HFFc6 (cell line): ENCODE data around the gene ECPAS. TPM values are rescaled to one million over a fixed set of nuclear protein-coding genes. Genes with fewer than 3 reads are reported as not detected.

Experiments
- DNase-seq: peaks from one replicate; pipeline ENCODE4 v3.0.0-alpha.2; 2018
- H3K27ac Mint-ChIP-seq: 2 replicates; pipeline ENCODE4 v1.8.0; 2020; ENCODE audit warnings: mild to moderate bottlenecking, mixed read lengths
- H3K27me3 Mint-ChIP-seq: 2 replicates; pipeline ENCODE4 v1.8.0; 2021; ENCODE audit warnings: mild to moderate bottlenecking, moderate library complexity, mixed read lengths; ENCODE audit not compliant: insufficient read depth
- H3K36me3 Mint-ChIP-seq: 2 replicates; pipeline ENCODE4 v1.8.0; 2021; ENCODE audit warnings: low read depth, mixed read lengths
- H3K4me1 Mint-ChIP-seq: 2 replicates; pipeline ENCODE4 v1.8.0; 2020; ENCODE audit warnings: low read depth, mixed read lengths
- H3K4me3 Mint-ChIP-seq: 2 replicates; pipeline ENCODE4 v1.8.0; 2020; ENCODE audit warnings: mild to moderate bottlenecking, moderate library complexity, mixed read lengths
- H3K9me3 Mint-ChIP-seq: 2 replicates; pipeline ENCODE4 v1.8.0; 2020; ENCODE audit warnings: mild to moderate bottlenecking, mixed read lengths
- CTCF ChIP-seq: fragments of 200-600 bp; sonication (generic); IDR thresholded peaks from 2 replicates; pipeline ENCODE4 v1.5.0; 2021; ENCODE audit warnings: antibody characterized with exemption, mild to moderate bottlenecking
- total RNA-seq, 6 experiments: library from RNA; stranded (reverse); fragmentation: NEBNext Ultra II Directional; extraction: Animal tissue kit (Norgen Biotek cat#: 25700); gene quantifications; 2 replicates in 1 of 6; 3 replicates in 5 of 6; pipeline ENCODE4 v1.2.3, GENCODE V29; 2021

ECPAS gene
- total RNA-seq, 6 experiments from 2014 or later: 69.8 to 87.7 (median 77.6) TPM

- Mint-ChIP-seq H3K4me1 (peaks cover 10% of the 10 kb centered on the region), H3K36me3 (peaks cover 50% of the 10 kb centered on the region), H3K27me3 (no peaks in the 10 kb centered on the region; the same call in 1 of the 2 replicates), H3K27ac (no peak overlapping the region), H3K4me3 (no peak overlapping the region), H3K9me3 (no peaks in the 10 kb centered on the region)
- DNase-seq: no peak
- TF ChIP-seq CTCF: no peak
Observed at GRCh38 chr9:111381006-111381405, 103.2 kb downstream of the ECPAS start.

GRCh38 chr9:111375817-111376564 is 108.2 kb downstream of the ECPAS start:
- Mint-ChIP-seq H3K9me3 (no peaks in the 10 kb centered on the region), H3K4me1 (peaks cover 21% of the 10 kb centered on the region), H3K4me3 (no peak overlapping the region; the same call in 1 of the 2 replicates), H3K27ac (peak overlapping the region; percentile 9; the same call in 1 of the 2 replicates), H3K27me3 (no peaks in the 10 kb centered on the region; the same call in none of the 2 replicates), H3K36me3 (peaks cover 50% of the 10 kb centered on the region)
- TF ChIP-seq CTCF: no peak
- DNase-seq: no peak

GRCh38 chr9:111375062-111375461 is 109.1 kb downstream of the ECPAS start:
- Mint-ChIP-seq H3K27ac (no peak overlapping the region), H3K4me3 (no peak overlapping the region), H3K36me3 (peaks cover 52% of the 10 kb centered on the region), H3K4me1 (peaks cover 21% of the 10 kb centered on the region), H3K27me3 (no peaks in the 10 kb centered on the region; the same call in none of the 2 replicates), H3K9me3 (no peaks in the 10 kb centered on the region)
- TF ChIP-seq CTCF: no peak
- DNase-seq: no peak

- no peak overlapping the region for H3K27ac Mint-ChIP-seq
- H3K4me1 Mint-ChIP-seq: peaks cover 21% of the 10 kb centered on the region
- peaks cover 60% of the 10 kb centered on the region for H3K36me3 Mint-ChIP-seq
- H3K4me3 Mint-ChIP-seq: no peak overlapping the region
- no peaks in the 10 kb centered on the region; the same call in none of the 2 replicates for H3K27me3 Mint-ChIP-seq
- no peak for DNase-seq
- no peaks in the 10 kb centered on the region for H3K9me3 Mint-ChIP-seq
- no peak for TF ChIP-seq CTCF
Observed at GRCh38 chr9:111372297-111372696, 111.9 kb downstream of the ECPAS start.

- DNase-seq: no peak
- H3K27me3 Mint-ChIP-seq: no peaks in the 10 kb centered on the region
- H3K4me1 Mint-ChIP-seq: peaks cover 17% of the 10 kb centered on the region
- H3K9me3 Mint-ChIP-seq: no peaks in the 10 kb centered on the region
- peaks cover 63% of the 10 kb centered on the region for H3K36me3 Mint-ChIP-seq
- no peak for TF ChIP-seq CTCF
- no peak overlapping the region for H3K27ac Mint-ChIP-seq
- no peak overlapping the region for H3K4me3 Mint-ChIP-seq
Observed at GRCh38 chr9:111366978-111367377, 117.2 kb downstream of the ECPAS start.
